Lung (tissue), 12 donors: Measurements from ENCODE around the gene UBE2E1. TPM values are rescaled to one million over a fixed set of nuclear protein-coding genes. Genes with fewer than 3 reads are reported as not detected.
"Not testable (repeated sequence)": the region's sequence is repeated elsewhere in the genome, so short reads cannot be mapped to it uniquely, and the experiment has no call there.

Experiments
- ATAC-seq: fragments of 200-7000 bp; cut with Tn5 transposase; one replicate; pipeline ENCODE4 v1.9.1; 2020; ENCODE audit warnings: moderate number of reproducible peaks; ENCODE audit not compliant: insufficient read depth, low FRiP score
- DNase-seq, 3 donors: peaks; one replicate each; pipeline ENCODE4 v3.0.0-alpha.2; 2013 to 2017
- H3K27ac ChIP-seq, 2 donors: one replicate each; pipeline ENCODE4 v1.5.1; 2013; ENCODE audit warnings: mild to moderate bottlenecking in 2 of 2, moderate library complexity in 2 of 2, control low read depth in 1 of 2, inconsistent platforms in 1 of 2, low read depth in 1 of 2, low read length in 1 of 2
- H3K27me3 ChIP-seq, 3 donors: one replicate each; pipeline ENCODE4 v1.5.1; 2013; ENCODE audit warnings: low read length in 2 of 3; ENCODE audit not compliant: control insufficient read depth in 3 of 3, insufficient read depth in 3 of 3
- H3K36me3 ChIP-seq, 4 donors: one replicate each; pipeline ENCODE4 v1.5.1; 2013; ENCODE audit warnings: low read length in 4 of 4, mild to moderate bottlenecking in 1 of 4, moderate library complexity in 1 of 4; ENCODE audit not compliant: control insufficient read depth in 4 of 4, insufficient read depth in 4 of 4
- H3K4me1 ChIP-seq, 5 donors: one replicate each; pipeline ENCODE4 v1.5.1; 2013; ENCODE audit warnings: low read length in 5 of 5, mild to moderate bottlenecking in 2 of 5, moderate library complexity in 1 of 5; ENCODE audit not compliant: control insufficient read depth in 5 of 5, insufficient read depth in 5 of 5
- H3K4me3 ChIP-seq: one replicate; pipeline ENCODE4 v1.5.1; 2013; ENCODE audit warnings: mild to moderate bottlenecking, control low read depth, moderate library complexity
- H3K9ac ChIP-seq, 2 donors: one replicate each; pipeline ENCODE4 v1.5.1; 2013; ENCODE audit warnings: low read length in 2 of 2, control low read depth in 1 of 2; ENCODE audit not compliant: insufficient read depth in 1 of 2
- H3K9me3 ChIP-seq, 4 donors: one replicate each; pipeline ENCODE4 v1.5.1; 2013; ENCODE audit warnings: low read length in 3 of 4, mild to moderate bottlenecking in 1 of 4, moderate library complexity in 1 of 4; ENCODE audit not compliant: control insufficient read depth in 4 of 4, insufficient read depth in 3 of 4
- CTCF ChIP-seq: IDR thresholded peaks from 2 replicates; pipeline ENCODE4 v1.5.1; 2012; ENCODE audit warnings: mild to moderate bottlenecking; ENCODE audit errors: control extremely low read depth, extremely low read depth
- WGBS, 2 donors: extraction: QIAGEN DNeasy Blood & Tissue Kit; methylation state at CpG; one replicate each; pipeline ENCODE4 v1.1.7; 2013; 5-methylcytosine and 5-hydroxymethylcytosine counted together
- polyA plus RNA-seq, 2 donors: library from polyadenylated mRNA; stranded (reverse); fragments of 200-250 nt; gene quantifications; one replicate each; pipeline ENCODE4 v1.2.1, GENCODE V29; 2013
- total RNA-seq, 2 donors: library from RNA; depleted of rRNA in 1 of 2; stranded (reverse); fragments of >200 nt in 1 of 2; gene quantifications; one replicate each; pipeline ENCODE4 v1.2.1, GENCODE V29; 2014 to 2021
- donor health status: control.
- donor health status: control.
- donor health status: Bipolar disorder and iron deficiency.
- donor health status: healthy.
- donor health status: DM: yes; HTN: yes; CAD: no.

UBE2E1 gene
- total and polyA plus RNA-seq, 4 donors = 74.1 to 156 (median 87.6) TPM

DNA sequence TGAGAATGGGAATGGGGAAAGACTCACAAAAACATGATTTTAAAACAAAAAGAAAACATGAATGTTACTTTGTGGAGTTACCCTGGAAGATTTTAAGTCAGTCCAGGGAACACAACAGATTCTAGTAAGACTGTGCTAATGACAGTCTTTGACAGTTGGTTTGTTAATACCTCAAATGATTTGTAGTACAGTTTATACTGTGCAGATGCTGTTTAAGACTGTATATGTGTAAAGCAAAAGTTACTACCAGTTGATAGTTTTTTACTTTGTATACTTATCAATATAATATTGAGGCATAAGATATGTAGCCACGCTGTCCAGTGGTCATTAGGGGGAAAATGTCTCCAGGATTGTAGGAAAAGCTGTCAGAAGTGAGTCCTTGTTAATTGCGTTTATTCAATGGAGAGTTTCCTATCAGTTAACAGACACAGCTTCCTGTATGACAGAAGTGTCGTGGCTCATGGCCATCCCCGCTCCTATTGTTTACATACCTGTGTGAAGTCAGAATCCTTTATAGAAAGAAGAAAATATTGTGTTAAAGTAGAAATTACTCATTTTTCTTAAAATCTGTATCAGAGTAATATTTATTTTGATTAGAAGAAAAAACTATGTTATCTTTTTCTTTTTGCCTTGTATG, 75.1 kb downstream of the UBE2E1 start:
- H3K36me3 ChIP-seq = peaks cover 0 to 8% (median 2%) of the 10 kb centered on the region in 4 donors
- no peak overlapping the region for H3K27ac ChIP-seq
- no peaks in the 10 kb centered on the region for H3K9me3 ChIP-seq
- H3K4me1 ChIP-seq = peaks cover 3 to 20% (median 11%) of the 10 kb centered on the region in 5 donors
- H3K27me3 ChIP-seq = no peaks in the 10 kb centered on the region
- no peak for ATAC-seq
- no peak for TF ChIP-seq CTCF
- H3K4me3 ChIP-seq = no peak overlapping the region
- no peak for DNase-seq
- 14 to 33% methylated on average over 4 of the region's 4 CpGs for WGBS, 2 donors
- no peak overlapping the region for H3K9ac ChIP-seq

- 74 to 81% methylated on average over 4 of the region's 4 CpGs for WGBS, 2 donors
- H3K9me3 ChIP-seq, H3K36me3 ChIP-seq, H3K4me3 ChIP-seq, H3K27ac ChIP-seq, H3K27me3 ChIP-seq, ATAC-seq, H3K9ac ChIP-seq, DNase-seq: not testable (repeated sequence)
- H3K4me1 ChIP-seq = peaks cover 3 to 16% (median 5%) of the 10 kb centered on the region in 5 donors
Measured at GRCh38 chr3:23881993-23882392, 76.2 kb downstream of the UBE2E1 start.

- H3K4me3 ChIP-seq = no peak overlapping the region
- TF ChIP-seq CTCF = no peak
- no peak overlapping the region for H3K9ac ChIP-seq
- ATAC-seq (no peak), DNase-seq (no peak)
- WGBS, 2 donors = 97 to 99% methylated on average over 26 to 28 of the region's 28 CpGs
- H3K36me3 ChIP-seq = peaks cover 0 to 8% (median 2%) of the 10 kb centered on the region in 4 donors
- no peaks in the 10 kb centered on the region for H3K9me3 ChIP-seq
- H3K4me1 ChIP-seq = peaks cover 0 to 10% (median under 1%) of the 10 kb centered on the region in 5 donors
- H3K27me3 ChIP-seq = no peaks in the 10 kb centered on the region
- H3K27ac ChIP-seq = no peak overlapping the region
Measured at GRCh38 chr3:23882487-23882918, 76.7 kb downstream of the UBE2E1 start.

GRCh38 chr3:23884481-23884880, 78.7 kb downstream of the UBE2E1 start:
- peaks cover 0 to 10% (median 2%) of the 10 kb centered on the region in 5 donors for H3K4me1 ChIP-seq
- H3K27ac ChIP-seq = no peak overlapping the region
- peaks cover 0 to 10% (median 2%) of the 10 kb centered on the region in 4 donors for H3K36me3 ChIP-seq
- no peak for ATAC-seq
- no peak overlapping the region for H3K4me3 ChIP-seq
- 93% methylated on average over 2 of the region's 2 CpGs for WGBS, 2 donors
- H3K9ac ChIP-seq = no peak overlapping the region
- H3K9me3 ChIP-seq = no peaks in the 10 kb centered on the region
- TF ChIP-seq CTCF = no peak
- no peak for DNase-seq
- no peaks in the 10 kb centered on the region for H3K27me3 ChIP-seq
